Measurements from ENCODE around the gene ENDOD1. TPM values are rescaled to one million over a fixed set of nuclear protein-coding genes. Genes with fewer than 3 reads are reported as not detected.
"Not testable (repeated sequence)": the region's sequence is repeated elsewhere in the genome, so short reads cannot be mapped to it uniquely, and the experiment has no call there.

ENDOD1 gene
- polyA plus RNA-seq, 2 of the 4 experiments (the other 2 are of a cell fraction), result 8.3 to 8.8 TPM

DNA sequence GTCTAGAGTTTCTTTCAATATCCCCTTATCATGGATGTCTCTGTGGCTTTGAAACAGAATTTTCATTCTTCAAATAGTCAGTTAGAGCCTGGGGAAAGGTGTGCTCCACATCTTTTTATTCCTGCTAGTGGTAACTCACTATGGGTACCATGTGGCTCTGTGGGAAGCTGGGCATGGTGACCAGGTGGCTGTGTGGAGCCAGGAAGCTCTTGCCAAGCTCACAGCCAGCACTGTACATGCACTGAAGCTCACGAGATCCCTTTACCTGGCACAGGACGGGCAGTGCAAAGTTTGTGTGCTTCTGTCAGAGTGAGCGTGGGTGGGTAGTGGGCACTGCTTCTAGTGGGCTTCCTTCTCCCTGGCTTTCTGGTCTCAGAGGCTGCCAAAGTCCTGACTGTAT is 46.7 kb upstream of the ENDOD1 start:
- DNase-seq (ENCODE audit: low read depth in 1 of 2, low spot score in 1 of 2) (no peak), ATAC-seq (no peak), FAIRE-seq (no peak)
- H3K4me3 ChIP-seq, result no peak overlapping the region
- ChIA-PET CTCF (interaction anchor here (0.6 to 1.0 kb wide), 2 partner anchors 1274 to 1357 kb away, joined by 3 read pairs; no protein-coding TSS in a partner anchor), POLR2A (no interaction called here)
- 0% methylated on average over 1 of the region's 3 CpGs for WGBS (ENCODE audit: missing lambda C conversion rate)
- H3K9me3 ChIP-seq, result no peaks in the 10 kb centered on the region
- no peaks in the 10 kb centered on the region for H3K4me1 ChIP-seq
- H3K27ac ChIP-seq, result no peak overlapping the region
- H3K4me2 ChIP-seq, result no peak overlapping the region
- no peak for TF ChIP-seq HDAC2 (IDR thresholded peaks at IDR 0.05)

GRCh38 chr11:95044010-95044409 is 45.6 kb upstream of the ENDOD1 start:
- Histone ChIP-seq H3K9me3 (no peaks in the 10 kb centered on the region), H3K4me3 (no peak overlapping the region), H3K4me1 (no peaks in the 10 kb centered on the region), H3K27ac (no peak overlapping the region), H3K4me2 (no peak overlapping the region)
- CTCF ChIA-PET, result interaction anchor here (1.0 kb wide), 1 partner anchor 1356 kb away, joined by 3 read pairs; no protein-coding TSS in a partner anchor
- DNase-seq (ENCODE audit: low read depth in 1 of 2, low spot score in 1 of 2), result no peak
- no peak for ATAC-seq
- TF ChIP-seq CHD2 (IDR thresholded peaks at IDR 0.05; ENCODE audit: low read length, partially characterized antibody), result no peak
- TF ChIP-seq GATA3 (IDR thresholded peaks at IDR 0.05; ENCODE audit: borderline replicate concordance), result no peak
- no peak for TF ChIP-seq RNF2 (IDR thresholded peaks at IDR 0.05; ENCODE audit: borderline replicate concordance, low read depth)
- TF ChIP-seq SREBF2 (IDR thresholded peaks at IDR 0.05), result no peak
- no peak for TF ChIP-seq HOXB5 (CRISPR knock-in tag; IDR thresholded peaks at IDR 0.05)
- no peak for TF ChIP-seq RAD21 (conservative IDR thresholded peaks at IDR 0.05 in 1 of 2, IDR thresholded peaks at IDR 0.05 in 1 of 2)
- no peak for TF ChIP-seq PHF8 (IDR thresholded peaks at IDR 0.05; ENCODE audit: borderline replicate concordance, low read depth)
- TF ChIP-seq HEYL (CRISPR knock-in tag; IDR thresholded peaks at IDR 0.05), result no peak
- TF ChIP-seq HDAC2 (IDR thresholded peaks at IDR 0.05), result no peak
- TF ChIP-seq, protein P1, sequence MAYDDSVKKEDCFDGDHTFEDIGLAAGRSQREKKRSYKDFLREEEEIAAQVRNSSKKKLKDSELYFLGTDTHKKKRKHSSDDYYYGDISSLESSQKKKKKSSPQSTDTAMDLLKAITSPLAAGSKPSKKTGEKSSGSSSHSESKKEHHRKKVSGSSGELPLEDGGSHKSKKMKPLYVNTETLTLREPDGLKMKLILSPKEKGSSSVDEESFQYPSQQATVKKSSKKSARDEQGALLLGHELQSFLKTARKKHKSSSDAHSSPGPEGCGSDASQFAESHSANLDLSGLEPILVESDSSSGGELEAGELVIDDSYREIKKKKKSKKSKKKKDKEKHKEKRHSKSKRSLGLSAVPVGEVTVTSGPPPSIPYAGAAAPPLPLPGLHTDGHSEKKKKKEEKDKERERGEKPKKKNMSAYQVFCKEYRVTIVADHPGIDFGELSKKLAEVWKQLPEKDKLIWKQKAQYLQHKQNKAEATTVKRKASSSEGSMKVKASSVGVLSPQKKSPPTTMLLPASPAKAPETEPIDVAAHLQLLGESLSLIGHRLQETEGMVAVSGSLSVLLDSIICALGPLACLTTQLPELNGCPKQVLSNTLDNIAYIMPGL (CRISPR knock-in tag; IDR thresholded peaks at IDR 0.05; ENCODE audit: borderline replicate concordance), result no peak
- TF ChIP-seq MAZ (IDR thresholded peaks at IDR 0.05; ENCODE audit: borderline replicate concordance, low read depth, low read length), result no peak
- TF ChIP-seq, protein P2, sequence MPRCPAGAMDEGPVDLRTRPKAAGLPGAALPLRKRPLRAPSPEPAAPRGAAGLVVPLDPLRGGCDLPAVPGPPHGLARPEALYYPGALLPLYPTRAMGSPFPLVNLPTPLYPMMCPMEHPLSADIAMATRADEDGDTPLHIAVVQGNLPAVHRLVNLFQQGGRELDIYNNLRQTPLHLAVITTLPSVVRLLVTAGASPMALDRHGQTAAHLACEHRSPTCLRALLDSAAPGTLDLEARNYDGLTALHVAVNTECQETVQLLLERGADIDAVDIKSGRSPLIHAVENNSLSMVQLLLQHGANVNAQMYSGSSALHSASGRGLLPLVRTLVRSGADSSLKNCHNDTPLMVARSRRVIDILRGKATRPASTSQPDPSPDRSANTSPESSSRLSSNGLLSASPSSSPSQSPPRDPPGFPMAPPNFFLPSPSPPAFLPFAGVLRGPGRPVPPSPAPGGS (IDR thresholded peaks at IDR 0.05), result no peak
- TF ChIP-seq SMC3 (IDR thresholded peaks at IDR 0.05), result no peak
- 42% methylated on average over 4 of the region's 4 CpGs for WGBS (ENCODE audit: missing lambda C conversion rate)
- POLR2A ChIA-PET, result no interaction called here
- FAIRE-seq, result no peak

GRCh38 chr11:95045812-95046211 is 43.8 kb upstream of the ENDOD1 start:
- H3K4me2 ChIP-seq, result no peak overlapping the region
- ChIA-PET CTCF (no interaction called here), POLR2A (no interaction called here)
- no peak overlapping the region for H3K4me3 ChIP-seq
- FAIRE-seq (no peak), ATAC-seq (no peak), DNase-seq (ENCODE audit: low read depth in 1 of 2, low spot score in 1 of 2) (no peak)
- H3K4me1 ChIP-seq, result no peaks in the 10 kb centered on the region
- TF ChIP-seq, protein P1 (CRISPR knock-in tag; IDR thresholded peaks at IDR 0.05; ENCODE audit: borderline replicate concordance), result no peak
- TF ChIP-seq RCOR1 (IDR thresholded peaks at IDR 0.05; ENCODE audit: low read depth, low read length) (no peak), CEBPB (IDR thresholded peaks at IDR 0.05) (no peak), MAZ (IDR thresholded peaks at IDR 0.05; ENCODE audit: borderline replicate concordance, low read depth, low read length) (no peak), TP53 (CRISPR knock-in tag; IDR thresholded peaks at IDR 0.05) (no peak), CHD2 (IDR thresholded peaks at IDR 0.05; ENCODE audit: low read length, partially characterized antibody) (no peak), MYC (IDR thresholded peaks at IDR 0.05; ENCODE audit: borderline replicate concordance, low read length) (no peak)
- H3K27ac ChIP-seq, result no peak overlapping the region
- no peaks in the 10 kb centered on the region for H3K9me3 ChIP-seq

DNA sequence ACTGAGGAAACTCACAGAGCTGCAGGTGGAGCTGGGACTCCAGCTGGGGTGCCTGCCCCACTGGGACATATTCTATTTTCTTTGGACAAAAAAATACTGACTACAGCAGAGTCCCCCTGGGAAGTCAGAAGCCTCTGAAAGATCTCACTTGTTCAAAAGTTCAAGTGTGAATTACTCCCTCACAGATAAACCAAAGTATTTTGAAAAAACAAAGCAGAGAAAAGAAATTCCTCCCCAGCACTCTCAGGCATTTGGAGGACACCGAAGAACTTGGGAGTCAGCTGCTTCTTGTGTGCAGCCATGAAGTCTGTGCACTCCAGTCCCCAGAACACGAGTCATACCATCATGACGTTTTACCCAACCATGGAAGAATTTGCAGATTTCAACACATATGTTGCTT is 40.5 kb upstream of the ENDOD1 start, which contains the start of gene KDM4F:
KDM4F (plus strand) TSS at position 301 of the 400 bp plus-strand sequence.
- POLR2A ChIA-PET; H3K4me3 ChIP-seq; H3K9me3 ChIP-seq; FAIRE-seq; H3K27ac ChIP-seq; CTCF ChIA-PET; H3K4me1 ChIP-seq; H3K4me2 ChIP-seq; DNase-seq (ENCODE audit: low read depth in 1 of 2, low spot score in 1 of 2); ATAC-seq: not testable (repeated sequence)
- WGBS (ENCODE audit: missing lambda C conversion rate), result 0% methylated on average over 1 of the region's 3 CpGs

Data from A549 (cell line).